Adrenal gland (tissue), 12 donors: ENCODE measurements around the gene ATP5PO. TPM values are rescaled to one million over a fixed set of nuclear protein-coding genes. Genes with fewer than 3 reads are reported as not detected.
A peak's percentile ranks its signal among the peaks of the same experiment; 100 is the strongest.

Experiments used
- DNase-seq, 7 donors: peaks; one replicate each; pipeline ENCODE4 v3.0.0-alpha.2; 2019 to 2020
- H3K27ac ChIP-seq, 5 donors: fragments of 200-600 bp; sonication (generic) in 4 of 5; 1 replicate in 3 of 5; 2 replicates in 2 of 5; pipeline versions ENCODE4 v1.5.1 to v1.8.0; 2016 to 2020; ENCODE audit warnings: mild to moderate bottlenecking in 1 of 5
- H3K27me3 ChIP-seq: fragments of 200-600 bp; 2 replicates; pipeline ENCODE4 v1.8.0; 2021
- H3K36me3 ChIP-seq, 2 donors: fragments of 200-600 bp; replicated peaks in 1 of 2; 1 replicate in 1 of 2; 2 replicates in 1 of 2; pipeline versions ENCODE4 v1.5.1 to v1.8.0; 2018 to 2022
- H3K4me1 ChIP-seq, 2 donors: fragments of 200-600 bp; replicated peaks in 1 of 2; 1 replicate in 1 of 2; 2 replicates in 1 of 2; pipeline versions ENCODE4 v1.5.1 to v1.8.0; 2018 to 2021
- H3K4me3 ChIP-seq, 4 donors: fragments of 200-600 bp; sonication (generic) in 3 of 4; one replicate each; pipeline ENCODE4 v1.5.1; 2016 to 2018
- H3K9me3 ChIP-seq, 3 donors: fragments of 200-600 bp; sonication (generic) in 1 of 3; replicated peaks in 1 of 3; 1 replicate in 2 of 3; 2 replicates in 1 of 3; pipeline versions ENCODE4 v1.5.1 to v1.8.0; 2016 to 2021
- POLR2A ChIP-seq, 2 donors: fragments of 450-650 bp; IDR thresholded peaks; one replicate each; pipeline ENCODE4 v1.6.1; 2017; ENCODE audit warnings: antibody characterized with exemption in 2 of 2, mild to moderate bottlenecking in 2 of 2, moderate library complexity in 1 of 2
- WGBS, 4 donors: extraction: QIAGEN DNeasy Blood & Tissue Kit in 2 of 4; methylation state at CpG; one replicate each; pipeline versions ENCODE4 v1.1.5 to v1.1.7; 2013 to 2017; 5-methylcytosine and 5-hydroxymethylcytosine counted together
- intact Hi-C, 2 donors: fragments of 100-400 bp; cut with DNase I; formaldehyde crosslinking; loops; one replicate each; pipeline versions ENCODE4 v1.14.1 to v1.15.0; 2022 to 2023
- polyA plus RNA-seq, 3 donors: library from polyadenylated mRNA; stranded (reverse); fragments of 200-250 nt in 2 of 3; fragments of 350-450 nt in 1 of 3; fragmentation: Illumina TruSeq in 1 of 3; extraction: RNeasy Lipid Tissue Mini Kit (QIAGEN cat#74804) in 1 of 3; gene quantifications; one replicate each; pipeline ENCODE4 v1.2.3, GENCODE V29; 2013 to 2014
- total RNA-seq, 9 donors: library from RNA; depleted of rRNA in 4 of 9; stranded (reverse); fragments of >200 nt in 4 of 9; fragments of 120-200 nt in 1 of 9; fragmentation: NEBNext Ultra II Directional in 1 of 9; extraction: Animal tissue kit (Norgen Biotek cat#: 25700) in 1 of 9; gene quantifications; one replicate each; pipeline versions ENCODE4 v1.1.0 to v1.2.4, GENCODE V29; 2013 to 2023
- TF ChIP-seq, protein P1 (sequence below), 6 experiments: fragments of 450-650 bp in 4 of 6; fragments of 200-600 bp in 2 of 6; sonication (generic) in 1 of 6; IDR thresholded peaks; 1 replicate in 5 of 6; 2 replicates in 1 of 6; pipeline versions ENCODE4 v1.5.1 to v1.8.0; 2016 to 2021; ENCODE audit warnings: antibody characterized with exemption in 6 of 6, mild to moderate bottlenecking in 2 of 6, moderate library complexity in 1 of 6
- donor health status: healthy with polysubstance abuse.
- donor health status: Bipolar disorder and iron deficiency.
- donor health status: DM: yes; HTN: yes; CAD: no.
- donor health status: DM: no; HTN: no; CAD: no.
- donor health status: DM: no; HTN: no; CAD: no.
- donor health status: DM: yes; HTN: yes; CAD: no.

The ATP5PO gene
- total and polyA plus RNA-seq, 12 donors: 78.6 to 299 (median 189) TPM

- H3K27ac ChIP-seq: no peak overlapping the region
- intact Hi-C loops: no loop called here
- WGBS, 4 donors: 76 to 90% (median 81%) methylated on average over 6 of the region's 6 CpGs
- peak in 1 of 7 donors; percentile 25 for DNase-seq
- TF ChIP-seq, protein P1, sequence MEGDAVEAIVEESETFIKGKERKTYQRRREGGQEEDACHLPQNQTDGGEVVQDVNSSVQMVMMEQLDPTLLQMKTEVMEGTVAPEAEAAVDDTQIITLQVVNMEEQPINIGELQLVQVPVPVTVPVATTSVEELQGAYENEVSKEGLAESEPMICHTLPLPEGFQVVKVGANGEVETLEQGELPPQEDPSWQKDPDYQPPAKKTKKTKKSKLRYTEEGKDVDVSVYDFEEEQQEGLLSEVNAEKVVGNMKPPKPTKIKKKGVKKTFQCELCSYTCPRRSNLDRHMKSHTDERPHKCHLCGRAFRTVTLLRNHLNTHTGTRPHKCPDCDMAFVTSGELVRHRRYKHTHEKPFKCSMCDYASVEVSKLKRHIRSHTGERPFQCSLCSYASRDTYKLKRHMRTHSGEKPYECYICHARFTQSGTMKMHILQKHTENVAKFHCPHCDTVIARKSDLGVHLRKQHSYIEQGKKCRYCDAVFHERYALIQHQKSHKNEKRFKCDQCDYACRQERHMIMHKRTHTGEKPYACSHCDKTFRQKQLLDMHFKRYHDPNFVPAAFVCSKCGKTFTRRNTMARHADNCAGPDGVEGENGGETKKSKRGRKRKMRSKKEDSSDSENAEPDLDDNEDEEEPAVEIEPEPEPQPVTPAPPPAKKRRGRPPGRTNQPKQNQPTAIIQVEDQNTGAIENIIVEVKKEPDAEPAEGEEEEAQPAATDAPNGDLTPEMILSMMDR (IDR thresholded peaks at IDR 0.05): no peak
- TF ChIP-seq POLR2A (IDR thresholded peaks at IDR 0.05): no peak
- H3K36me3 ChIP-seq: peaks cover 0 to 96% of the 10 kb centered on the region in 2 donors
- H3K4me3 ChIP-seq: no peak overlapping the region
- H3K9me3 ChIP-seq: no peaks in the 10 kb centered on the region
- H3K4me1 ChIP-seq: peaks cover 0 to 6% of the 10 kb centered on the region in 2 donors
- no peaks in the 10 kb centered on the region for H3K27me3 ChIP-seq
Measured at GRCh38 chr21:33908760-33909159, 6.8 kb downstream of the ATP5PO start.

GRCh38 chr21:33904041-33904440 is 11.6 kb downstream of the ATP5PO start:
- 34 to 80% (median 49%) methylated on average over 1 to 5 of the region's 5 CpGs for WGBS, 4 donors
- H3K27ac ChIP-seq: peak overlapping the region in 1 of 5 donors; percentile 29
- peak in 4 of 7 donors; percentile 34 to 47 (median 46) for DNase-seq

GRCh38 chr21:33902349-33902748 is 13.3 kb downstream of the ATP5PO start:
- intact Hi-C loops: loop anchor here in 1 of 2 donors (5.0 kb wide), 1 partner anchor 260 kb away; the partner anchor contains the start of genes CRYZL1 and ITSN1
- Histone ChIP-seq H3K9me3 (no peaks in the 10 kb centered on the region), H3K27me3 (no peaks in the 10 kb centered on the region), H3K27ac (peak overlapping the region in 1 of 5 donors; percentile 57), H3K4me1 (peaks cover 0 to 11% of the 10 kb centered on the region in 2 donors), H3K4me3 (no peak overlapping the region), H3K36me3 (peaks cover 0 to 47% of the 10 kb centered on the region in 2 donors)
- DNase-seq: no peak
- TF ChIP-seq, protein P1 (IDR thresholded peaks at IDR 0.05): no peak
- TF ChIP-seq POLR2A (IDR thresholded peaks at IDR 0.05): no peak
- 85 to 96% (median 89%) methylated on average over 6 of the region's 6 CpGs for WGBS, 4 donors

More at GRCh38 chr21:33904041-33904440, 11.6 kb downstream of the ATP5PO start:
- TF ChIP-seq POLR2A (IDR thresholded peaks at IDR 0.05): no peak
- TF ChIP-seq, protein P1 (IDR thresholded peaks at IDR 0.05): no peak
- Histone ChIP-seq H3K4me1 (peaks cover 0 to 11% of the 10 kb centered on the region in 2 donors), H3K9me3 (no peaks in the 10 kb centered on the region), H3K4me3 (no peak overlapping the region), H3K36me3 (peaks cover 0 to 64% of the 10 kb centered on the region in 2 donors), H3K27me3 (no peaks in the 10 kb centered on the region)
- intact Hi-C loops: loop anchor here in 1 of 2 donors (5.0 kb wide), 1 partner anchor 262 kb away; the partner anchor contains the start of genes CRYZL1 and ITSN1

DNA sequence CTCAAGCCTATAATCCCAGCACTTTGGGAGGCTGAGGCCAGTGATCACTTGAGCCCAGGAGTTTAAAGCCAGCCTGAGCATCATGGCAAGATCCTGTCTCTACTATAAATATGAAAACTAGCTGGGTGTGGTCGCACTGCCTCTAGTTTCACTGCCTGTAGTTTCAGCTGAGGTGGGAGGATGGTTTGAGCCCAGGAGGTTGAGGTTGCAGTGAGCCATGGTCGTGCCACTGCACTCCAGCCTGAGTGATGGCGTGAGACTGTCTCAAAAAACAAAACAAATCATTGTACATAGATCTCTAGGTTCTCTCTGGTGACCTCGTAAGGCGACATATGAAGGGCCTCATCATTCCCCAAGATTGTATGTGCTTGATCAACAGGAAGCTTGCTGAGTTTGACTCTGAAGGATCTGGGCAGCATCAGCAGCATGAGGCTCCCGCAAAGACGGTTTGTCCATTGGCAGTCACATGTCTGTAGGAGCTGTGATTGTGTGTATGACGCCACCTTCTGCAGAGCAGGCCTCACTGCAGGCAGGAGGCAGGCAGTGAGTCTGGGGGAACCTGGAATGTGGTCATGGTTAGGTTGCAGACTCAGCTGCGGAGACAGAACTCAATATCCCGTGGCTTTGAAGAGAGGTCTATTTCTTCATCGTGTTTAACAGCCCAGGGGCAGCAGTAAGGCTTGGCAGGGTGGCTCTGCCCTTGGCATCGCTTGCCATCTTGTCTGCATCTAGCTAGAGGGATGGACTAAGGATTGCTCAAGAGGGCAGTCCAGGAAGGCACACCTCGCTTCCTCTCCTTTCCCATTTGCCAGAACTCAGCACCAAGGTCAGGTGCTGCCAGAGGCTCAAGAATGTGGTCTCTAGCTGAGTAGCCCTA is 14.0 kb downstream of the ATP5PO start:
- no peak for TF ChIP-seq POLR2A (IDR thresholded peaks at IDR 0.05)
- TF ChIP-seq, protein P1 (IDR thresholded peaks at IDR 0.05): peak; percentile 20 to 62 (median 44)
- Histone ChIP-seq H3K27ac (peak overlapping the region in 1 of 5 donors; percentile 57), H3K4me3 (no peak overlapping the region), H3K36me3 (peaks cover 0 to 40% of the 10 kb centered on the region in 2 donors), H3K4me1 (peaks cover 0 to 11% of the 10 kb centered on the region in 2 donors), H3K9me3 (no peaks in the 10 kb centered on the region), H3K27me3 (no peaks in the 10 kb centered on the region)
- 59 to 75% (median 68%) methylated on average over 9 to 13 of the region's 13 CpGs for WGBS, 4 donors
- DNase-seq: peak in 6 of 7 donors; percentile 38 to 76 (median 61)
- intact Hi-C loops: loop anchor here in 1 of 2 donors (5.0 kb wide), 1 partner anchor 259 kb away; the partner anchor contains the start of genes CRYZL1 and ITSN1
